ENCODE data around the gene HDAC4.

Gene HDAC4

DNA sequence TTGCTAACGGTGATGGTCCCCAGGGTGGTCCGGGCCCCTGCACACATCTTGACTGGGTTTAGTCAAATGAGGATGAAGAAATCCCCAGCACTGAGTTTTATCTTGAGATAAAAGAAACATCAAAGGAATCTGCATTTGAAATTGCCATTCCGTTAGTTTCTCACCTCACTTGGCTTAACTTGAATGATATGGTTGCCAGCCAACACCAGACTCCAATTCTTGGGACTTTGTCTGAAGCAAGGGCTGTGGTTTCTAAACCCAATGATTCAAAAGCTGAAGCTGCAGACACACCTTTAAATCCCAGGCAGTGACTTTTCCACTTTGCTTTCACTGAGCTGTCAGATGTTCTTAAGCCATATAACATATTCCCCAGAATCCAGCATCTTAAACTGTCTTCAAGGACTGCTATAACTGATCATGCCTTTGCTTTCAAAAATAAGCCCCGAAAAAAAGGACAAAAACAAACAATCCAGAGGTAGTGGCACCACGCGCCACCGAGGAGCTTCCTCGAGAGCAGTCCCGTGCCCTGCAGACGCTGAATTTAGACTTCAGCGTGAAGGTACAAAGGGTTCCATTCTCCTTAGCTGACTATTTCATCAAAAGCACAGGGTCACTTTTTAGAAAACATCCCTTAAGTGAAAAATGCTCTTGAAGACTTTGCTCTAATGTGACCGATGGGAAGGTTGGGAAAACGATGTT is 189.3 kb downstream of the HDAC4 start:
- Histone ChIP-seq H3K9ac (ENCODE audit: insufficient read length, low read depth) (no peak overlapping the region), H3K9me3 (ENCODE audit: insufficient read depth, low read length) (no peaks in the 10 kb centered on the region), H3K4me1 (ENCODE audit: insufficient read depth, insufficient read length) (peaks cover 8% of the 10 kb centered on the region), H3K4me3 (ENCODE audit: insufficient read length, low read depth) (no peak overlapping the region), H3K36me3 (ENCODE audit: insufficient read depth, insufficient read length, low read length) (no peaks in the 10 kb centered on the region), H3K27me3 (ENCODE audit: insufficient read depth, insufficient read length) (no peaks in the 10 kb centered on the region)
- DNase-seq (ENCODE audit: low read depth, low spot score): no peak
- TF ChIP-seq ZNF274 (IDR thresholded peaks at IDR 0.05; ENCODE audit: low read depth, low read length): no peak
- no peak for TF ChIP-seq SUZ12 (IDR thresholded peaks at IDR 0.05; ENCODE audit: extremely low read depth, insufficient read depth, insufficient read length)
- TF ChIP-seq YY1 (IDR thresholded peaks at IDR 0.05; ENCODE audit: insufficient read depth, insufficient read length): no peak

DNA sequence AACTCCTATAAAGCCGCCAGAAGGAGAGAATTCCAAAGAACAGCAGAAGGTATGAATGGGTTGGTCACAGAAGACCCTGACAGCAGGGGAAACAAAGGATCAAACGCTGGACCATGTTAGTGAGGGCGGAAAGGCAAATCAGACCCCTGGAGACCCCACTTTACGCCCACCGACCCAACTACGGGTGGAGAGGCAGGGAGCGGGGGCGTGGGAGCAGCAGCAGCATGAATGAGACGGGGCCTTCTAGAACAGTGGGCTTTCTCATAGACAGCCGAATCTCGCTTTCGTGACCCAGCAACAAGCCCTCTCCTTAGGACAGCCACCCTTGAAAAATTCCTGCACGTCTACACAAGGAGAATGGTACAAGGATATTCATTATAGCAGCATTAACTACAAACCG is 191.0 kb downstream of the HDAC4 start:
- no peak for DNase-seq (ENCODE audit: low read depth, low spot score)
- no peaks in the 10 kb centered on the region for H3K36me3 ChIP-seq (ENCODE audit: insufficient read depth, insufficient read length, low read length)
- H3K4me1 ChIP-seq (ENCODE audit: insufficient read depth, insufficient read length): peaks cover 8% of the 10 kb centered on the region
- H3K27me3 ChIP-seq (ENCODE audit: insufficient read depth, insufficient read length): no peaks in the 10 kb centered on the region
- TF ChIP-seq YY1 (IDR thresholded peaks at IDR 0.05; ENCODE audit: insufficient read depth, insufficient read length) (no peak), ZNF274 (IDR thresholded peaks at IDR 0.05; ENCODE audit: low read depth, low read length) (no peak), SUZ12 (IDR thresholded peaks at IDR 0.05; ENCODE audit: extremely low read depth, insufficient read depth, insufficient read length) (no peak)
- H3K9ac ChIP-seq (ENCODE audit: insufficient read length, low read depth): no peak overlapping the region
- no peaks in the 10 kb centered on the region for H3K9me3 ChIP-seq (ENCODE audit: insufficient read depth, low read length)
- H3K4me3 ChIP-seq (ENCODE audit: insufficient read length, low read depth): no peak overlapping the region

DNA sequence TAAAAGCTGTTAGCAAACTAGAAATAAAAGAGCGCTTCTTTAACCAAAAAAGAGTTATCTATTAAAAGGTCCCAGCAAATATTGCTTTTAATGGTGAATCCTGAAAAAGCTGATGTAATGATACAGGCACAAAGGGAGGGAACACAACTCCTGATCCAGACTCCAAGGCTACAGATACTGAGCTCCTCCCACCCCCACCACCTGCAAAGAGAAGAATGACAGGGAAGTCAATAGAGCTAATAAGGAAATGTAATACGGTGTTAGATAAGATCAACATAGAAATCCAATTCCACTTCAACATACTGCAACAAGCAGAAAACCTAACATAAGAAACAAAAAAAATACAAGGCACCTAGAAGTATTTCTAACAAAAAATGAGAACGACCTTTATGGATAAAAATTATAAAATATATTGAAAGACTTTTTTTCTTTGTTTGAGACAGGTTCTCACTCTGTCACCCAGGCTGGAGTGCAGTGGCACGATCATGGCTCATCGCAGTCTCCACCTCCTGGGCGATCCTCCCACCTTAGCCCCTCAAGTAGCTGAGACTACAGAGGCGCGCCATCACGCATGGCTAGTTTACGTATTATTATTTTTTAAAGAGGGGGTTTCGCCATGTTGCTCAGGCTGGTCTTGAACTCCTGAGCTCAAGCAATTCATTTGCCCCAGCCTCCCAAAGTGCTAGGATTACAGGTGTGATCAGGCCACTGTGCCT is 192.2 kb downstream of the HDAC4 start:
- H3K36me3 ChIP-seq (ENCODE audit: insufficient read depth, insufficient read length, low read length): no peaks in the 10 kb centered on the region
- DNase-seq (ENCODE audit: low read depth, low spot score): no peak
- H3K9ac ChIP-seq (ENCODE audit: insufficient read length, low read depth): no peak overlapping the region
- TF ChIP-seq ZNF274 (IDR thresholded peaks at IDR 0.05; ENCODE audit: low read depth, low read length): no peak
- no peak for TF ChIP-seq YY1 (IDR thresholded peaks at IDR 0.05; ENCODE audit: insufficient read depth, insufficient read length)
- no peak for TF ChIP-seq SUZ12 (IDR thresholded peaks at IDR 0.05; ENCODE audit: extremely low read depth, insufficient read depth, insufficient read length)
- H3K4me3 ChIP-seq (ENCODE audit: insufficient read length, low read depth): no peak overlapping the region
- H3K27me3 ChIP-seq (ENCODE audit: insufficient read depth, insufficient read length): no peaks in the 10 kb centered on the region
- H3K4me1 ChIP-seq (ENCODE audit: insufficient read depth, insufficient read length): peaks cover 10% of the 10 kb centered on the region
- no peaks in the 10 kb centered on the region for H3K9me3 ChIP-seq (ENCODE audit: insufficient read depth, low read length)

DNA sequence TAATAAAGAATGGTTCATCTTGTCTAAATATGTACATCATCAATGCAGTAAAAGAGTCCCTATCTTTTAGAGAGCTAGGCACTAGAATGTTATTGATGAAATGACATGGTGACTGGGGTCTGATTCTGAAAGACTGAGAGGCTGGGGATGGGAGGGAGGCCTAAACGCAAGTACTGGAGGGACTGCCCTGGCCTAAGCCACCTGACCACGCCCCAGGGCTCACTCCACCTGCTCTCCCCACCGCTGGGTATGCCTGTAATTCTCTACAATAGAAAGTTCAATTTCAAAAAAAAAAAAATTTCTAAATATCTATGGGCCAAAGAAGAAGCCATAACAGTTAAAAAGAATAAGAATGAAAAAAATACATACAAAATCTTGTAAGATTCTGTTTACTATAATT is 194.0 kb downstream of the HDAC4 start:
- no peak for DNase-seq (ENCODE audit: low read depth, low spot score)
- TF ChIP-seq ZNF274 (IDR thresholded peaks at IDR 0.05; ENCODE audit: low read depth, low read length) (no peak), YY1 (IDR thresholded peaks at IDR 0.05; ENCODE audit: insufficient read depth, insufficient read length) (no peak), SUZ12 (IDR thresholded peaks at IDR 0.05; ENCODE audit: extremely low read depth, insufficient read depth, insufficient read length) (no peak)
- Histone ChIP-seq H3K9ac (ENCODE audit: insufficient read length, low read depth) (no peak overlapping the region), H3K4me3 (ENCODE audit: insufficient read length, low read depth) (no peak overlapping the region), H3K27me3 (ENCODE audit: insufficient read depth, insufficient read length) (no peaks in the 10 kb centered on the region), H3K4me1 (ENCODE audit: insufficient read depth, insufficient read length) (peaks cover 10% of the 10 kb centered on the region), H3K9me3 (ENCODE audit: insufficient read depth, low read length) (no peaks in the 10 kb centered on the region), H3K36me3 (ENCODE audit: insufficient read depth, insufficient read length, low read length) (no peaks in the 10 kb centered on the region)

DNA sequence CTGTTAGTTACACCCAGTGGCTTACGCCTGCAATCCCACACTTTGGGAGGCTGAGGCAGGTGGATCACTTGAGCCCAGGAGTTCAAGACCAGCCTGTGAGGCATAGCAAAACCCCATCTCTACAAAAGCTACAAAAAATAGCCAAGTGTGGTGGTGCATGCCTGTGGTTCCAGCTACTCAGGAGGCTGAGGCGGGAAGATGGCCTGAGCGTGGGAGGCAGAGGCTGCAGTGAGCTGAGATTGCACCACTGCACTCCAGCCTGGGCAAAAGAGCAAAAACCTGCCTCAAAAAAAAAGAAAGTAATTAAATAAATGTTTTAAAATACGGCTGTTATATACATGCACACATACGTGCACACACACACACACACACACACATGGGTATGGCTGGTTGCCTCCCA is 194.8 kb downstream of the HDAC4 start:
- Histone ChIP-seq H3K36me3 (ENCODE audit: insufficient read depth, insufficient read length, low read length) (no peaks in the 10 kb centered on the region), H3K27me3 (ENCODE audit: insufficient read depth, insufficient read length) (no peaks in the 10 kb centered on the region), H3K9ac (ENCODE audit: insufficient read length, low read depth) (no peak overlapping the region), H3K4me1 (ENCODE audit: insufficient read depth, insufficient read length) (peaks cover 11% of the 10 kb centered on the region), H3K4me3 (ENCODE audit: insufficient read length, low read depth) (no peak overlapping the region), H3K9me3 (ENCODE audit: insufficient read depth, low read length) (no peaks in the 10 kb centered on the region)
- TF ChIP-seq YY1 (IDR thresholded peaks at IDR 0.05; ENCODE audit: insufficient read depth, insufficient read length) (no peak), SUZ12 (IDR thresholded peaks at IDR 0.05; ENCODE audit: extremely low read depth, insufficient read depth, insufficient read length) (no peak), ZNF274 (IDR thresholded peaks at IDR 0.05; ENCODE audit: low read depth, low read length) (no peak)
- no peak for DNase-seq (ENCODE audit: low read depth, low spot score)

DNA sequence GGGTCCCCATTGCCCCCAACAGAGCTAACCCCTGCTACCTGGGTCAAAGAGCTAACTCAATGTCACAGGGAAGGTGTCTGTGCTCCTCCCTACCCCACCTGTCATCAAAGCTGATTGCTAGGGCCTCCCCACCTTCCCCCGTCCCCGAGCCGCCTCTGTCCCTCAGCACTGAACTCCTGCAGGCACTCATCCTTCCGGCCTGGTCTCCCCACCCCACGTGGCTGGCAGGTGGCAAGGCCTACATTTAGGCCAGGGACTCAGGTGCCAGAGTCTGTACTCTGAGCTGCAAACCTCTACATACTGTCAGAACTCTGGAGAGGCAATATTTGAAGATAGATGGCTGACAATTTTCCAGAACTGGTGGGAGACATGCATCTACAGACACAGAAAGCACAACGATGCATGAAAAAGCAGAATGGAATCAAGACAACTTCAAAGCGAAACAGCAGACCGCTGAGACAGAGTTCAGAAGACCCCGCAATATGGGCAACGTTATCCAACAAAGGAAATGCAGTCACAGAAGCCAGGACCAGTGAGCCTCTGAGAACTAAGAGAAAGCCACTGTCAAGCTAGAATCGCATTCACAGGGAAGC is 195.8 kb downstream of the HDAC4 start:
- TF ChIP-seq YY1 (IDR thresholded peaks at IDR 0.05; ENCODE audit: insufficient read depth, insufficient read length): no peak
- no peak for TF ChIP-seq SUZ12 (IDR thresholded peaks at IDR 0.05; ENCODE audit: extremely low read depth, insufficient read depth, insufficient read length)
- no peak for TF ChIP-seq ZNF274 (IDR thresholded peaks at IDR 0.05; ENCODE audit: low read depth, low read length)
- Histone ChIP-seq H3K9ac (ENCODE audit: insufficient read length, low read depth) (no peak overlapping the region), H3K27me3 (ENCODE audit: insufficient read depth, insufficient read length) (no peaks in the 10 kb centered on the region), H3K4me3 (ENCODE audit: insufficient read length, low read depth) (no peak overlapping the region), H3K9me3 (ENCODE audit: insufficient read depth, low read length) (no peaks in the 10 kb centered on the region), H3K4me1 (ENCODE audit: insufficient read depth, insufficient read length) (peaks cover 13% of the 10 kb centered on the region), H3K36me3 (ENCODE audit: insufficient read depth, insufficient read length, low read length) (no peaks in the 10 kb centered on the region)
- DNase-seq (ENCODE audit: low read depth, low spot score): no peak
